ENCODE results near the gene ABLIM1. TPM values are rescaled to one million over a fixed set of nuclear protein-coding genes. Genes with fewer than 3 reads are reported as not detected.

ABLIM1 gene
- total RNA-seq, 1 experiment from 2014 or later = 274 TPM

DNA sequence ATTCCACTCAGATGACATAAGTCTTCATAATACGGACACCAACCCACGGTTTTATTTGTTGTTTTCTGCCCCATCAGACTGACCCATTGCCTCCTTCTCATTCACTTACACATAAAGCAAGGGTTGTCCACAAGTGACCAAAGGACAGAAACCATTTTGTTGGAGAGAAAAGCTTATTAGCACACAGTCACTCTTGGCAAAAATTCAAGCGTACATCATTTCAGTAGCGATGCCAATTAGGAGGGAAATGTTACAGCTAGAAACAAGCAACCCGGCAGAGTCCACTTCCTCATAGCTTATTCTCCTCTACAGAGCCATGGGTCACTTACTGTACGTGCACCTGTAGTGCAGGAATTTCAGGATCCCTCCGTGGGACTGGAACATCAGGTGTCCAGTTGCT lies 23.0 kb downstream of the ABLIM1 start:
- intact Hi-C loops (cut with micrococcal nuclease; ENCODE audit: unreplicated experiment) = loop anchor here (10.0 kb wide), 1 partner anchor 160 kb away; no protein-coding TSS in a partner anchor

GRCh38 chr10:114634609-114634979 lies 23.5 kb downstream of the ABLIM1 start:
- TF ChIP-seq POLR2AphosphoS5 (IDR thresholded peaks at IDR 0.05; ENCODE audit: low read depth, low read length) (0 out of 2 replicates have a peak, but pooled peaks have one; percentile 58), SIN3A (IDR thresholded peaks at IDR 0.05; ENCODE audit: borderline replicate concordance, insufficient read depth, low read depth, low read length) (no peak), TCF7L2 (IDR thresholded peaks at IDR 0.05; ENCODE audit: low read depth, low read length) (peak; percentile 83)
- DNase-seq (ENCODE audit: low read depth, low spot score) = no peak
- H3K9me3 ChIP-seq (ENCODE audit: control insufficient read depth, insufficient read depth, low read depth, low read length) = no peaks in the 10 kb centered on the region
- ChIA-PET POLR2A (interaction anchor here (1.2 to 2.1 kb wide), 3 partner anchors 13 to 41 kb away, joined by 3 to 6 read pairs (median 3); no protein-coding TSS in a partner anchor), CTCF (no interaction called here)
- peak; percentile 49 for ATAC-seq
- intact Hi-C loops (cut with micrococcal nuclease; ENCODE audit: unreplicated experiment) (loop anchor here (5.0 to 10.0 kb wide), 4 partner anchors 48 to 160 kb away; no protein-coding TSS in a partner anchor), in situ Hi-C loops (cut with HindIII; ENCODE audit: low pct_unique_long_range_greater_than_20kb, low sequenced_read_pairs) (no loop called here)
- H3K4me3 ChIP-seq (ENCODE audit: low read depth in 2 of 2, low read length in 2 of 2) = peak overlapping the region; percentile 15 to 48
- no peaks in the 10 kb centered on the region for H3K27me3 ChIP-seq (ENCODE audit: control insufficient read depth, insufficient read depth, low read length)
- BruUV-seq (replicated peaks) = no TSS peak
- H3K36me3 ChIP-seq (ENCODE audit: control insufficient read depth, insufficient read depth, low read length) = no peaks in the 10 kb centered on the region
- H3K4me1 ChIP-seq (ENCODE audit: control insufficient read depth, insufficient read depth, low read length) = peaks cover 84% of the 10 kb centered on the region
- peak overlapping the region; percentile 96 for H3K27ac ChIP-seq (ENCODE audit: low read length)

More for the DNA sequence above, 23.0 kb downstream of the ABLIM1 start:
- CTCF ChIA-PET = no interaction called here
- in situ Hi-C loops (cut with HindIII; ENCODE audit: low pct_unique_long_range_greater_than_20kb, low sequenced_read_pairs) = no loop called here
- TF ChIP-seq TCF7L2 (IDR thresholded peaks at IDR 0.05; ENCODE audit: low read depth, low read length) = no peak
- no peak for TF ChIP-seq SIN3A (IDR thresholded peaks at IDR 0.05; ENCODE audit: borderline replicate concordance, insufficient read depth, low read depth, low read length)
- TF ChIP-seq, protein P1, sequence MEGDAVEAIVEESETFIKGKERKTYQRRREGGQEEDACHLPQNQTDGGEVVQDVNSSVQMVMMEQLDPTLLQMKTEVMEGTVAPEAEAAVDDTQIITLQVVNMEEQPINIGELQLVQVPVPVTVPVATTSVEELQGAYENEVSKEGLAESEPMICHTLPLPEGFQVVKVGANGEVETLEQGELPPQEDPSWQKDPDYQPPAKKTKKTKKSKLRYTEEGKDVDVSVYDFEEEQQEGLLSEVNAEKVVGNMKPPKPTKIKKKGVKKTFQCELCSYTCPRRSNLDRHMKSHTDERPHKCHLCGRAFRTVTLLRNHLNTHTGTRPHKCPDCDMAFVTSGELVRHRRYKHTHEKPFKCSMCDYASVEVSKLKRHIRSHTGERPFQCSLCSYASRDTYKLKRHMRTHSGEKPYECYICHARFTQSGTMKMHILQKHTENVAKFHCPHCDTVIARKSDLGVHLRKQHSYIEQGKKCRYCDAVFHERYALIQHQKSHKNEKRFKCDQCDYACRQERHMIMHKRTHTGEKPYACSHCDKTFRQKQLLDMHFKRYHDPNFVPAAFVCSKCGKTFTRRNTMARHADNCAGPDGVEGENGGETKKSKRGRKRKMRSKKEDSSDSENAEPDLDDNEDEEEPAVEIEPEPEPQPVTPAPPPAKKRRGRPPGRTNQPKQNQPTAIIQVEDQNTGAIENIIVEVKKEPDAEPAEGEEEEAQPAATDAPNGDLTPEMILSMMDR (IDR thresholded peaks at IDR 0.05) = no peak
- TF ChIP-seq, protein P2, sequence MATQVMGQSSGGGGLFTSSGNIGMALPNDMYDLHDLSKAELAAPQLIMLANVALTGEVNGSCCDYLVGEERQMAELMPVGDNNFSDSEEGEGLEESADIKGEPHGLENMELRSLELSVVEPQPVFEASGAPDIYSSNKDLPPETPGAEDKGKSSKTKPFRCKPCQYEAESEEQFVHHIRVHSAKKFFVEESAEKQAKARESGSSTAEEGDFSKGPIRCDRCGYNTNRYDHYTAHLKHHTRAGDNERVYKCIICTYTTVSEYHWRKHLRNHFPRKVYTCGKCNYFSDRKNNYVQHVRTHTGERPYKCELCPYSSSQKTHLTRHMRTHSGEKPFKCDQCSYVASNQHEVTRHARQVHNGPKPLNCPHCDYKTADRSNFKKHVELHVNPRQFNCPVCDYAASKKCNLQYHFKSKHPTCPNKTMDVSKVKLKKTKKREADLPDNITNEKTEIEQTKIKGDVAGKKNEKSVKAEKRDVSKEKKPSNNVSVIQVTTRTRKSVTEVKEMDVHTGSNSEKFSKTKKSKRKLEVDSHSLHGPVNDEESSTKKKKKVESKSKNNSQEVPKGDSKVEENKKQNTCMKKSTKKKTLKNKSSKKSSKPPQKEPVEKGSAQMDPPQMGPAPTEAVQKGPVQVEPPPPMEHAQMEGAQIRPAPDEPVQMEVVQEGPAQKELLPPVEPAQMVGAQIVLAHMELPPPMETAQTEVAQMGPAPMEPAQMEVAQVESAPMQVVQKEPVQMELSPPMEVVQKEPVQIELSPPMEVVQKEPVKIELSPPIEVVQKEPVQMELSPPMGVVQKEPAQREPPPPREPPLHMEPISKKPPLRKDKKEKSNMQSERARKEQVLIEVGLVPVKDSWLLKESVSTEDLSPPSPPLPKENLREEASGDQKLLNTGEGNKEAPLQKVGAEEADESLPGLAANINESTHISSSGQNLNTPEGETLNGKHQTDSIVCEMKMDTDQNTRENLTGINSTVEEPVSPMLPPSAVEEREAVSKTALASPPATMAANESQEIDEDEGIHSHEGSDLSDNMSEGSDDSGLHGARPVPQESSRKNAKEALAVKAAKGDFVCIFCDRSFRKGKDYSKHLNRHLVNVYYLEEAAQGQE (IDR thresholded peaks at IDR 0.05; ENCODE audit: insufficient read depth in 1 of 2, low read depth in 2 of 2, low read length in 1 of 2) = no peak
- no peak for TF ChIP-seq POLR2AphosphoS5 (IDR thresholded peaks at IDR 0.05; ENCODE audit: low read depth, low read length)
- BruUV-seq (replicated peaks) = no TSS peak
- Histone ChIP-seq H3K9me3 (ENCODE audit: control insufficient read depth, insufficient read depth, low read depth, low read length) (no peaks in the 10 kb centered on the region), H3K27ac (ENCODE audit: low read length) (peak overlapping the region; percentile 96), H3K36me3 (ENCODE audit: control insufficient read depth, insufficient read depth, low read length) (no peaks in the 10 kb centered on the region), H3K4me3 (ENCODE audit: low read depth in 2 of 2, low read length in 2 of 2) (peak overlapping the region in 1 of 2 experiments; percentile 48; a peak in 2 of 4 replicates), H3K27me3 (ENCODE audit: control insufficient read depth, insufficient read depth, low read length) (no peaks in the 10 kb centered on the region), H3K4me1 (ENCODE audit: control insufficient read depth, insufficient read depth, low read length) (peaks cover 84% of the 10 kb centered on the region)
- no peak for ATAC-seq
- no peak for DNase-seq (ENCODE audit: low read depth, low spot score)
- POLR2A ChIA-PET = interaction anchor here (1.2 to 2.1 kb wide), 2 partner anchors 13 to 40 kb away, joined by 3 to 6 read pairs; no protein-coding TSS in a partner anchor

Data from Panc1 (cell line).